DMS79 (cell line): ENCODE results near the gene ARL15.

Experiments
- DNase-seq: peaks from one replicate; lab custom pipeline; 2025; lab: John Stamatoyannopoulos, UW

Gene ARL15

DNA sequence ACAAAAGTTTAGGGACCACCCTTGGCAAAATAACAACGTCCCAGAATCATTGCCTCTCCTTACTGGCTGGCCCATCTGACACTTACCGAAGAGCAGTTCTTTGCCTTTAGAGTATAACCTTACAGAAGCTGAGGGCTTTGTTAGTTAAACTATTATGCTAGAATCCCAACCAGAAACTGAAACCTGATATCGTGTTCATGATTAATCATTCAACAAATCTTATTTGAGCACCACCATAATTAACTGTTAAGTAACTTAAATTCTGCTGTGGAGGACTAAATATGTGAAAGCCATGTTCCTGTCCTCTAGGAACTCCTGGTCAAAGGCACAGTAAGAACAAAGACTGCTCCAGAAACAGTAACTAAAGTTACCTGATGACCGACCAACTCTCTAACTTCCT is 104.9 kb downstream of the ARL15 start:
- DNase-seq = no peak

DNA sequence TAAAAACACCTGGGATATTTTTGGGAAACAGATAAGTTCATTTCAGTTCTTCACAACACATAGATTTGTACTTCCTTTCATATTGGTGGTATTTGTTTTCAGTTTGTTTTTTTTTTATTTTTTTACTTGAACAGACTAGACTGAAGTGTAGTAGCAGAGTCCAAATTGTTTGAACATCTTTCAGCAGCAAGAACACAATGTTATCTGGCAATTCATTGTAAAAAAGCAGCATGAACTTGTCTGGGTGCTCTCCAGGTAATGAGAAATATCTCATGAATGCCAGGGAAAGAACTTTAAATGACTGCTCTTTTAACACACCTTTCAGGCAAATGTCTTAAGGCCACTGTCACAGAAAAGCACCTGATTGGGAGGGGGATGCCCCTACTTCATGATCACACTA is 113.4 kb downstream of the ARL15 start:
- no peak for DNase-seq

DNA sequence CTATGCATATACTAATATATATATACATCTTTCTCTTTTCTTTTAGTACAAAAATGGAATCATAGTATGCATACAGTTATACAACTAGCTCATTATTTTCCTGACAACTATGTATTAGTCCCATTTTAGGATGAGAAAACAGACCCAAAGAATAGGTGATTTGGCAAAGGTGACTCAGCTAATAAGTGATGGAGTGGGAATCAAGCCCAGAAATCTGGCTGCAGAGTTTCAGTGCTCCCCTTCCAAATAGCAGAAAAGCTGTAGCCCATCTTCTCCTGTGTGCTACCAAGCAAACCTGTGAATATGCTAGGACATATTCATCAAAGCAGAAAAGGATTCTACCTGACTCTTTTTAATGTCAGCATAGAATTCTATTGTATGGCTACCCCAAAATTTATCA is 114.7 kb downstream of the ARL15 start:
- DNase-seq = no peak

DNA sequence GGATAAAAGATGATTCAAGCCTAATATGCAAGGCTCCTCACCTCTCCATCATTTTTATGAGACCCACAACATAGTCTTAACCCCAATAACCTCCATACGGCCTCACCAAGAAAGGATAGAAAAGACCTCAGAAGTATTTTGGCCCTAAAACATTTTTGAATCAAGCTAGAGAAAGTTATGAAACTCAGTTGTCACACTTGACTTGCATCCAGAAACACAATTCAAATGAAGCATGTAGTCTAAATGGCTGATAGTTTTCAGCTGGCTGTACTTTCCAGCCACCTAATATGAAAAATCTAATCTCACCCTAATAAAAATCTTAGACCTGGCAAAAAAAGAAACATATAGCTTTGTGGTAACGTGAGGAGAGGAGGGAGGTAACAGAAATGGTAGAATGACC is 116.1 kb downstream of the ARL15 start:
- no peak for DNase-seq

DNA sequence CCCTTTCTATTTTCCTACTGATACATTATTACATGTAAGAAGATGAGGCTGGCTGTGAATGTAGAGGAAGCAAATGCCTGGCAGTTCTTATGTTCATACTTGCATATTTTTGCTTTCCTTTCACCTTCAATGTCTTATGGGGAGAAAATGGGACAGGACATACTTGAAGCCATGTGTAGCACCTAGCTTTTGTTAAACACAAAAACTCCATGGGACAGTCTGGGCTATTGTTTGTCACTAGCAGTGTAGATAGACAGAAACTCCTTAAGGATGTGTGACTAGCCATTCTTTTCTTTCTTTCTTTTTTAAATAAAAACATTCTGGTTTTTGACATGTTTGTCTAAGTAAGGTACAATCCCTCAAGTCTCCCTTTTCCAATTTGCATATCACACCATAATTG is 122.7 kb downstream of the ARL15 start:
- DNase-seq = no peak

DNA sequence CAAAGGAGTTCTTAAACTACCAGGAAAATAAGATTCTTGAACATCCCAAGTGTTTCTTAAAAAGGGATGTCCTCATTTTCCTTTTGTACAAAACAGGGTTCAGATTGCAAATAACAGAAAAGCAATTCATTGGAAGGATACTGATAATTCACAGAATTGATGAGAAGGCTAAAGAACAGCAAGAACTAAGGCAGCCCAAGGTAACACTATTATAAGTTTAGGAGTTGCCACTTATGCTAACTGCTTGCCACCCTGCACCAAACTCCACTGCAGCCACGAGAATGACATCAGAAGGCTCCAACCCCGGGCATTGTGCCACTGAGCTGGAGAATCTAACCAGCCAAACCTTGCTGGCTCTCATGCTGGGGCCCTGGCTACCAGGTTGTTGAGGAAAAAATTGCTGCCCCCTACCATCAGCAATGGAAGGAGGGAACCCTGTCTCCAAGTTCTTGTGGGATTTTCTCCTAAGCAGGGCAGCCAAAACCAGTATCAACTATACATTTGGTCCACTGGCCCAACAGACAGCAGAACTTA is 123.4 kb downstream of the ARL15 start:
- no peak for DNase-seq

DNA sequence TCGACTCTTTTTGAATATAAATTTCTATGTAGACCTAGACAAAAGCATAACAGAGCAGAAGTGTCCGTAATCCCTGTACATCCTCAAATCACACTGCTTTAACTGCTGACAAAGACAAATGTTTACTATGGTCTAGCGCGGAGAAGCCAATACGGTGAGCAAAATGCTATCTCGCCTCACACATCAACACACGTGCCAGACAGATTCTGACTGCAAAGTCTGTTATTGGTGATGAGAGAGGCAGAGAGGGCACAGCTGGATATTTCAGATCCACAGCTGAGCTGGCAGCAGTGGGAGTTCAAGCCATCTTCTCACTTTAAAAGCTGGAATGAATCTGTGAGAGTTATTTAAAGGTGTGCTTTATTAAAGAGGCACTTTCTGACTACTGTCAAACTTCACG is 124.3 kb downstream of the ARL15 start:
- DNase-seq = no peak

DNA sequence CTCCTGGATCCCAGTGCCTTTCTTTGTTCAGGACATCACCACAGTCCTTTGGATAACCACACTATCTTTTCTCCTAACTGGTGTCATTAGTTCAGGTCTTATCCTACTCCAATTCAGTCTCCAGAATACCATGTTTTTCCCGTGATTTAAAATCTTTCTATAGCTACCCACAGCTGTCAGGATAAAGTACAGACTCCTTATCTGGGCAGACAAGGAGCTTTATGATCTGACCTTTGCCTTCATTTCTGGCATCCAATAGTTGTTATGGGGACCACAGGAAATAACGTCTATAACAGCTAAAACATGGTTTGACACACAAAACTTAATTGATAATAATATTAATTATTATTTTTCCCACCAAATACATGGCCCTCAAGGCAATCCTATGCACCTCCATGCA is 125.6 kb downstream of the ARL15 start:
- no peak for DNase-seq

DNA sequence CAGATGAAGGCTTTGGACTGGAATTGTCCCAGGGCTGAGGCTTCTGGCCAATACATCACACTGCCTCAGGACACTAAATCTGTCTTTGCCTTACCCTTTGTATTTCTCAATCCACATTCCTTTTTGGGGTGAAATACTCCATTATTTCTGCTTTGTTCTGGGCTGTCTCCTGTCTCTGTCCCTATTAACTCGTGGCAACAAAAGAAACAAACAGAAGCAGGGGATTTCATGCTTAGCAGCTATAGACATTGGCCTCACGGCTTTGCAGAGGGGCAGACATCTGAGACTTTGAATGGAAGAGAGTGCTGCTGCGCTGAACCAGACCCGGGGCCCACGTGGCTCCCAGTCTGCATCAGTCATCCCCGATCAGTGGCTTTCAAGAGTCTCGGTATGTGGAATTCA is 129.7 kb downstream of the ARL15 start:
- no peak for DNase-seq

DNA sequence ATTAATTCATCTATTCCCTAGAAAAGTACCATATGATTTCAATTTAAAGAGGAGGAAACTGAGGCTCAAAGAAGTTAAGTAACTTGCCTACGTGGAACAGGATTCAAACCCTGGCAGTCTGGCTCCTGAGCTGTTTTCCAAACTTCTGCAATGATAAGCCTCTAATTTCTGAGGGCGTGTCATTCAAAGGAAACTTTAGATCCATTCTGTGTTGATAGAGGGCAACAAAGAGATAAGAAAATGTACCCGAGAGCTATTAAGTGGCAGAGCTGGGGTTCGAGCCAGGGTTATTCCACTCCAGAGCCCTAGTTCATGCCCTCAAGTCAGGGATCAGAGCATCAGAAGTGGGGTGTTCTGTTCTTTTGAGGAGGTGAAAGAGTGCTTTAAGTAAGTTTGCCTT is 131.4 kb downstream of the ARL15 start:
- no peak for DNase-seq

DNA sequence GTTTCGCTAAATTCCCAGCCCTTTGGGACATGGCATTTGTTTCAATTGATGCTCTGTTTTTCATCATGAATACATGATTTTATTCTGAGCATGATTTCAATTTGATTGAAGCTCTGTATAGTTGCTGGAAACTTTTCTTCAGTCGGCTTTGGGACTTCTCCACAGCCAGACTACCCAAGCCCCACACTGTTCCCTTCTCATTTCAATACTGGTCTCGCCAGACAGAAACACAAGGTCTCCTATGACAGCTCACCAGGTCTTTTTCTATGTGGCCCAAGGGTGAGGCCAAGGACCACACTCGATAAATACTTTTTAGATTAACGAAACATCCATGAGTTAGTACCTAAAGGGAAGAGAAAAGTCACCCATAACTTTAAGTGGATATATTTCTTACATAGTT is 132.2 kb downstream of the ARL15 start:
- no peak for DNase-seq

DNA sequence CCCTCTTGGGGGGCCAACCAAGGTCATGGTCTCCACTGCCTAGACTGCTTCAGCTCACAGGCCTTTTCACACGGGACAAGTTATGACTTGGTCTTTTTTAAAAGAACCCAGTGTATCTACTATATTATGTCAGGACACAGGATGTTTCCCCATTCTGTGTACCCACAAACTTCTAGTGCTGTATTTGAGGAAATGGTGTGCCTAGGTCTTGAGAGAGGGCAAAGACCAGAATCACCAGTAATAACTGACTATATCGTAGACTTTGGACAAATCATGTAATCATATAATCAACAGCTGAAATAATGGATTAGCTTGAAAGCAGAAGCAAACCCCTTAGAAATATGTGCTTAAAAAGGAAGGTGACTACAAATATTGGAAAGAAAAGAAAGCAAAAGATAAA is 133.3 kb downstream of the ARL15 start:
- no peak for DNase-seq

DNA sequence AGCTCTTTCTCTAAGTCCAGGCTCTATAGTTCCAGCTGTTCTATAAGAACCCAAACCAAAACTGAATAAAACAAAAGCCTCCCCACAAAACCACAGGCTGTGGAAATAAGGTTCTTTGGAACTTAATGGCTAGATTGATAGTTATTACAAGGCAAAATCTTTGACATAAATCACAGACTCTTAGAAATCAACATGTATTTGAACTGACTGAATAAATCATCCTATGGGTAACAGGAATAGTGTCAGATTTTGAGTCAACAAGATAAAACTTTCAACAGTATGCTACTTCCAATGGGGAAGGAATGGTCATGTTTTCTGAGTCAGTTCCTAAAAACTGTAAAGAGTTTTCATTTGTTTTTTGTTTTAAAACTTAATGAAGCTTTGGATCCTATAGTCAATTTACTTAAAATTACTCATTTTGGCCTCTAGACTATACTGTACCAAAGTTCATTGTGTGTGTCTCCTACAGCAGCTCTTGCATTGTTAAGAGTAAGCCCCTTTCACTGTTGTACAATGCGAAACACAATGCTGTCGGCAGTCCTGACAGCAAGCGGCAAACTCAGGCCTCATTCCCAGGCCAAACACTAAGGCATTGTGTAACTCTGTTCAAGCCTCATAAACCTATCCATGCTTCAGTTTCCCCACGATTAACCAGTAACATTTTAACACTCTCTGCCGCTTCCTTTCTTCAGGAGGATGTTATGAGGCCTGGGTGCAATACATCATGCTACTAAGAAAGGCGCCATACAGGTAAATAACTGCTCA is 134.1 kb downstream of the ARL15 start:
- DNase-seq = no peak

DNA sequence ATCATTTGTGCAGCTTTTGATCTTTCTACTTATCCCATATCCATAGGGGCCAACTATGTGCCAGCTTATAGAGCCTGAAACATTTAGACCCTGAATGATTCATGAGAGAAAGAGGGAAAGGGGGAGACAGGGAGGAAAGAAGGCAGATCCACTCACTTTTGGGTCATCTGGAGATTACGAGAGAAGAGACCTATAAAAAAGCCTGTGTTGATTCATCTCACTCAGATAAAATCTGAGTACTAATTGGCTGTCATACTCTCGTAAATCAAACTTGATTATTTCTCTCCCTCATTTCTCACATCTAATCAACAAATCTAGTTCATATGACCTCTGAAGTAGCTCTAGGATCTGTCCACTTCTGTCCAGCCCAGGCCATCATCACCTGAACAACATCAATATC is 137.1 kb downstream of the ARL15 start:
- DNase-seq = no peak

DNA sequence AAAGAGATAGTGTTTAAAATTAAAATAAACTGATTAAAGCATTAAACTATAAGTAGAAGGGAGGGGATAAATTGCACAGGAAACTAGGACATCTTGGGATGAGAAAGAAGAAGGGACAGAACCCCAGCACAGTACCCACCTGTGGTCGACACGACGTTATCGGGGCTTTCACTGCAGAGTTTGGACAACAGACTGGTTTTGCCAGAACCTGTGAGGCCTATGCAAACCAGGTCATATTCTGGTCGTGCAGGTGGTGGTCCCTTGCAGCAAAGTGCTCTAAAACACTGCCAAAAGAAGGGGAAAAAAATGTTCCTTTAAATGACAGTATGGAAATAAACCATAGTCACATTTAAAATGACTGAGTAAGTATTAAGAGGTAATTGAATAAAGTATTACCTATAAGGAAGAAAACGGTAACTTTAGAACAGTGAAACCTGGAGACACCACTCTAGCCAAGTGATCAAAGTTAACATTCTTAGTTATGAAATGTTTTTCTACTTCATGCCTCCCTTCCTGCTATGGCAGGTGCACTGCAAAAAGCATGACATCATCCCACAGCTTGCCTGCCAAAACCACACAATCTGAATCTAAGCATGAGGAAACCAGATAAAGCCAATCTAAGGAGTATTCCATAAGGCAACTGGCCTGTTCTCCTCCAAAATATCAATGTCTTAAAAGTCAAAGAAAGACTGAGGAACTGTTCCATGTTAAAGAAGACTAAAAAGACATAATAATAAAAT is 138.6 kb downstream of the ARL15 start:
- DNase-seq = no peak

DNA sequence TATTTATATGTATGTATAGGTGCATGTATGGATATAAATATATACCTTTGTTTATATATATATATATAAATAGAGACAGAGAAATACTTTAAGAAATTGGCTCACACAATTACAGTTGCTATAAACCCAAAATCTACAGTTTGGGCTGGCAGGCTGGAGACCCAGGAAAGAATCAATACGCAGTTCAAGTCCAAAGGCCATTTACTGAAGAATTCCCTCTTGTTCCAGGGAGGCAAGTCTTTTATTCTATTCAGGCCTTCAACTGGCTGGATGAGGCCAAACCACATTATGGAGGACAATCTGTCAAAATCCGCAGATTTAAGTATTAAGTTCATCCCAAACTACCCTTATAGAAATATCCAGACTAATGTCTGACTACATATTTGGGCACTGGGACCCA is 144.7 kb downstream of the ARL15 start:
- no peak for DNase-seq

DNA sequence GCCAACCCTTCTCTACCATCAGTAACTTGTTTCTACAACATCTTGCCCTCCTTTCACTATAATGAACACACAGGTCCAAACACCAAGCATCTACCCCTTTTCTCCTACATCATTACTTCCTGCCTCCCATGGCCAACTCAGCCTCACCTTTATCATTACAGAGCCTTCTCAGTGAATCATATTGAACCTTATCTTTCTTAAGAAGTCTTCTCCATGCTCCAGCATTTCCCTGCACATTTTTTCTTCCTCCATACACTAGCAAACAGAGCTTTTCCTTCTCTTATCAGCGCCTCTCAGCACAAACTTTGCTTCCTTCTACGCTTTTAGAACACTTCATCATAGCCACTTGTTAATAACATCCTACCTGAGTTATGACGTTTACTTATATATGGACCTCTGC is 148.2 kb downstream of the ARL15 start:
- no peak for DNase-seq

DNA sequence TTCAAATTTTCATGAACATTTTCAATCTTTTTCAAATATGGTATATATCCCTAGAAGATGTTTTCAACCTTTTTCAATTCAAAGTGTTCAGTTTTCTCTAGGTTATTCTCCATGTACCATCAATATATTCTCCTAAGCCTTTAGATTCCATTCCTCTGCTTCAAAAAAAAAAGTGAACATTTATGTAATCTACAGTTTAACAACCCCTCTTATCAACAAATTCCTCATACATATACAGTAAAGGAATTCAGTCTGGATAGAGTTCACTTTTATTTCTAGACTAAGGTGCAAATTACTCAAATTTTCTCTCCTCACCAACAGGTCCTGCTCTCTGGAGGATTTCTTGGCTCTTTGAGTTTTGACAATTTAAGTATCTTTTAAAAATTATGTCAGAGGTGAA is 150.0 kb downstream of the ARL15 start:
- no peak for DNase-seq

DNA sequence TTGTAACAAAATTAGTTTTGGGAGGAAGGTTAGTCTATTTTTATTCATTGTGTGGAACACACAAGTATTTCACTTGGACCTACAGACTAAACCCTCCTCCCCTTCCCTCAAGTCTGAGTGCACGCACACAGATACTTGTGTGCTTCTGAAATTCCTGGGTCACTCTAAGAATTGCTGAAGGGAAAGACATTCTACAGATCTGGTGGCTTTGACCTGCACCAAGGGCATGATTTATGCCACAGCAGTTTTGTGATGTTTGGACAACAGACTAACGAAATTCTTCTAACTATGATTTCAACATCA is 150.5 kb downstream of the ARL15 start:
- no peak for DNase-seq

DNA sequence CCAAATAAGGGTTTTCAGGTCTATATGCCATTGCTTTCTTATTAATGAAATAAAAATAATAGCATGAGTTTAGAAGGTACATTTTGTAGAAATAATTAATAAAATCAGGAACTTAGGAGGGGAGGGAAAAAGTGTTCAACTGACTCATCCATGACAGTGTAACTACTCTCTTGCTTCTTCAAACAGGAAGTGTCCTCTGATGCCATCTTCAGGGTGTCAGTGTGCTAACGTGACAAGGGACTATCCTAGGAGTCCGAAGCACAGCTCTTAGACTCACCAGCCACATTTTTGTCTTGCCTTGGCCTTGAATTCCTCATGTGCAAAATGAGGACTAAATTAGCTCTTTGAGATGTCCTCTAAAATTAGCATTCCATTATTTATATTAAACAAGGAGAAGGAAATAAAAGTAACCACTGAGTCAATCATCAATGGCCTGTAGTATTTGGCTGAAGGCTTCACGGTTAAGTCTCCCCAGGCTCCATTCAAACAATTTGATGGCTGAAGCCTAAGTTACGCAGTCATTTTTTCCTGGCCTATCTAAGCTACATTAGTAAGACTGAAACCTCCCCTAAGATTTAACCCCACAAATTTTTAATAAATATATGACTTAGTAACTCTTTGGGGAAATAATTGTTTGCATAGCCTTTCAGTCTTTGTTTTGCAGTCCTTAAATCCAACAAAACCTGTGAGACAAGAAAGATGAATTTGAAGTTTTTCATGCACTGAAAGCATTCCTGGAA is 151.1 kb downstream of the ARL15 start:
- no peak for DNase-seq

DNA sequence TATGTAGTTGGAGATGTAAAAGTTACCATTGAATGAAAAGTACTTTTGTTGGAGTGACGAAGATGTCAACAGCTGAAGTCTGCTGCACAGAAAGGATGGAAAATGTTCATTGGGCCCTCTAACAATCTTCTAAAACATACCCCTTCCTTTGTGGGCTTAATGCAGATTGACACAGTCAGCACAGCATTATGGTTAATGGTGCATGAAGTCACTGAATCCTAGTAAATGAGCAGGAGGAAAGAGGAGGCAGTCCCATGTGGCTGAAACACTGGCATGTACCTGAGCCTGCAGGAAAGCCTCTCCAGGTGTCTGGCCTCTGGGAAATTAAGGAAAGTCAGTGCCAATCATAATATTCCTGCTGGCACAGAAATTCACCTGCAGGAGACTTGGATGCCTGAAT is 153.8 kb downstream of the ARL15 start:
- DNase-seq = peak; percentile 41

DNA sequence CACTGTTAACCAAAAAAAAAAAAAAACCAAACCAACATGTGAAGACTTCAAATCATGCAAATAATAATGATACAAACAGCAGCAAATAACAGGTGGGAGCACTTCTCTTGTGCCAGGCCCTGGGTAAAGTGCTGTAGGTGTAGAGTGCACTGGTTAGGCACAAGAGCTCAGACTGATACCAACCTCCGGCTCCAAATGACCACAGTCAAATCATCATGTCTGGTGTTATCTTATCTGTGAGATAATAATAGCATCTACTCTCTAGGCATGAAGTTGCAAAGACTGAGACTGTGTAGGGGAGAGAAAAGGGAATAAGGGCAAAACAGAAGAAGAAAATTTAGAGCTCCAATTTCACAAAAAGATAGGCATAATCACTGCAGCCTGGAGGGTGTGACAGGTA is 159.5 kb downstream of the ARL15 start:
- no peak for DNase-seq

DNA sequence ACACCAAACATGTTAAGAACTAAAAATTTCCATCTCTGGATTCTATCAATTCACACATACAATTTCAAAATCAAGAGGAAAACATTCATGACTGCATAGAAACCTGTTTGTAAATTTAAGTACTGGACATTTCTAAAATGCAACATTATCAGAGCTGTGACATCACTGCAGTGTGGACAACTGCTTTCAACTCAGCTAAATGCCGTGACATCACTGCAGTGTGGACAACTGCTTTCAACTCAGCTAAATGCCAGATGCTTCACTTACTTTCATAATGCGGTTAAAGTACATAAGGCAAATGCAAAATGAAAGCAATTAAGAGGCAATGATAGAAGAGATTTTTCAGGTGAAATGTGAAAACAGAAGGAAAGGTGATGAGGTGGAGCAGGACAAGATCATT is 161.5 kb downstream of the ARL15 start:
- DNase-seq = no peak
